CD4-positive, CD25-positive, alpha-beta regulatory T cell (primary cell): ENCODE results near the gene IFI27L2. TPM values are rescaled to one million over a fixed set of nuclear protein-coding genes. Genes with fewer than 3 reads are reported as not detected.
"Not testable (repeated sequence)": the region's sequence is repeated elsewhere in the genome, so short reads cannot be mapped to it uniquely, and the experiment has no call there.

Source experiments
- ATAC-seq, 2 donors: fragments of 150-1000 bp; cut with Tn5 transposase; one replicate each; pipeline ENCODE4 v1.10.0; 2021; ENCODE audit warnings: low read depth in 2 of 2, moderate number of reproducible peaks in 2 of 2, moderate library complexity in 1 of 2
- DNase-seq, 3 donors: peaks; one replicate each; pipeline versions ENCODE4 v3.0.0 to v3.0.0-alpha.2; 2012 to 2022; ENCODE audit warnings: mixed read lengths in 1 of 3
- H3K27ac ChIP-seq: one replicate; pipeline ENCODE4 v1.7.0; 2013; ENCODE audit warnings: mild to moderate bottlenecking, low read length; ENCODE audit not compliant: insufficient read depth, poor library complexity, severe bottlenecking
- H3K27me3 ChIP-seq: one replicate; pipeline ENCODE4 v1.7.0; 2013; ENCODE audit warnings: low read length; ENCODE audit not compliant: control insufficient read depth, insufficient read depth
- H3K36me3 ChIP-seq: one replicate; pipeline ENCODE4 v1.7.0; 2013; ENCODE audit warnings: mild to moderate bottlenecking, low read length, moderate library complexity; ENCODE audit not compliant: control insufficient read depth, insufficient read depth
- H3K4me1 ChIP-seq: 2 replicates; pipeline ENCODE4 v1.7.0; 2013; ENCODE audit warnings: mild to moderate bottlenecking, low read length; ENCODE audit not compliant: insufficient read depth, control insufficient read depth, poor library complexity, severe bottlenecking
- H3K4me3 ChIP-seq: one replicate; pipeline ENCODE4 v1.7.0; 2013; ENCODE audit warnings: low read depth, mild to moderate bottlenecking, low read length, moderate library complexity
- H3K9me3 ChIP-seq, 2 experiments: 1 replicate in 1 of 2; 2 replicates in 1 of 2; pipeline ENCODE4 v1.7.0; 2013; ENCODE audit warnings: low read length in 2 of 2, mild to moderate bottlenecking in 1 of 2, moderate library complexity in 1 of 2; ENCODE audit not compliant: control insufficient read depth in 2 of 2
- H3K27ac Mint-ChIP-seq, 3 donors: one replicate each; pipeline ENCODE4 v1.8.0; 2020 to 2022; ENCODE audit warnings: mild to moderate bottlenecking in 3 of 3, mixed read lengths in 3 of 3, moderate library complexity in 2 of 3
- H3K27me3 Mint-ChIP-seq: one replicate; pipeline ENCODE4 v1.8.0; 2022; ENCODE audit warnings: mild to moderate bottlenecking, mixed read lengths
- H3K36me3 Mint-ChIP-seq: one replicate; pipeline ENCODE4 v1.8.0; 2020; ENCODE audit warnings: mixed read lengths
- H3K4me1 Mint-ChIP-seq, 4 donors: one replicate each; pipeline ENCODE4 v1.8.0; 2020 to 2022; ENCODE audit warnings: mixed read lengths in 4 of 4, mild to moderate bottlenecking in 1 of 4
- H3K4me3 Mint-ChIP-seq, 4 donors: one replicate each; pipeline ENCODE4 v1.8.0; 2020 to 2022; ENCODE audit warnings: mild to moderate bottlenecking in 4 of 4, mixed read lengths in 4 of 4, moderate library complexity in 3 of 4
- H3K9me3 Mint-ChIP-seq, 7 donors: one replicate each; pipeline ENCODE4 v1.8.0; 2020 to 2022; ENCODE audit warnings: mixed read lengths in 7 of 7, mild to moderate bottlenecking in 3 of 7, moderate library complexity in 2 of 7
- polyA plus RNA-seq, 4 donors: library from polyadenylated mRNA; unstranded; fragments of 300-500 nt; fragmentation: Illumina TruSeq; gene quantifications; one replicate each; pipeline ENCODE4 v1.2.3, GENCODE V29; 2021
- total RNA-seq: library from RNA; stranded (reverse); gene quantifications from one replicate; pipeline ENCODE4 v1.2.3, GENCODE V29; 2022

IFI27L2 gene
- total and polyA plus RNA-seq, 5 donors from 2014 or later, result 27.5 to 90.9 (median 65.3) TPM

GRCh38 chr14:94161981-94162380, 32.6 kb upstream of the IFI27L2 start:
- H3K27ac ChIP-seq, result no peak overlapping the region
- no peak overlapping the region for H3K27ac Mint-ChIP-seq
- ATAC-seq (no peak), DNase-seq (no peak)
- no peak overlapping the region for H3K4me3 Mint-ChIP-seq
- H3K36me3 Mint-ChIP-seq, result no peaks in the 10 kb centered on the region
- H3K36me3 ChIP-seq, result no peaks in the 10 kb centered on the region
- no peaks in the 10 kb centered on the region for H3K9me3 ChIP-seq
- H3K9me3 Mint-ChIP-seq, result peaks cover 0 to 2% (median 0%) of the 10 kb centered on the region in 7 donors
- peaks cover 8% of the 10 kb centered on the region for H3K4me1 ChIP-seq
- peaks cover 3% of the 10 kb centered on the region for H3K27me3 ChIP-seq
- no peak overlapping the region for H3K4me3 ChIP-seq
- peaks cover 13 to 29% (median 17%) of the 10 kb centered on the region in 4 donors for H3K4me1 Mint-ChIP-seq
- peaks cover 19% of the 10 kb centered on the region for H3K27me3 Mint-ChIP-seq

GRCh38 chr14:94161058-94161457, 31.7 kb upstream of the IFI27L2 start:
- Histone ChIP-seq H3K4me3 (no peak overlapping the region), H3K36me3 (no peaks in the 10 kb centered on the region), H3K27me3 (peaks cover 8% of the 10 kb centered on the region), H3K27ac (no peak overlapping the region), H3K4me1 (peaks cover 8% of the 10 kb centered on the region), H3K9me3 (no peaks in the 10 kb centered on the region)
- Mint-ChIP-seq H3K36me3 (no peaks in the 10 kb centered on the region), H3K9me3 (peaks cover 0 to 2% (median 0%) of the 10 kb centered on the region in 7 donors), H3K4me3 (no peak overlapping the region), H3K27ac (peak overlapping the region in 1 of 3 donors; percentile 23), H3K27me3 (peaks cover 22% of the 10 kb centered on the region), H3K4me1 (peaks cover 13 to 29% (median 17%) of the 10 kb centered on the region in 4 donors)
- no peak for DNase-seq
- ATAC-seq, result no peak

GRCh38 chr14:94158239-94158883, 29.0 kb upstream of the IFI27L2 start:
- H3K27me3 ChIP-seq, result peaks cover 8% of the 10 kb centered on the region
- H3K9me3 ChIP-seq, result no peaks in the 10 kb centered on the region
- Mint-ChIP-seq H3K4me3 (peak overlapping the region in 1 of 4 donors; percentile 44), H3K9me3 (peaks cover 0 to 2% (median 0%) of the 10 kb centered on the region in 7 donors), H3K4me1 (peaks cover 13 to 29% (median 17%) of the 10 kb centered on the region in 4 donors), H3K27me3 (peaks cover 24% of the 10 kb centered on the region), H3K36me3 (no peaks in the 10 kb centered on the region), H3K27ac (no peak overlapping the region)
- H3K36me3 ChIP-seq, result no peaks in the 10 kb centered on the region
- H3K4me3 ChIP-seq, result peak overlapping the region; percentile 13
- peak; percentile 77 to 78 for ATAC-seq
- H3K27ac ChIP-seq, result no peak overlapping the region
- peak in 2 of 3 donors; percentile 37 to 81 for DNase-seq
- peaks cover 8% of the 10 kb centered on the region for H3K4me1 ChIP-seq

GRCh38 chr14:94157197-94157596, 27.8 kb upstream of the IFI27L2 start:
- Mint-ChIP-seq H3K9me3 (peaks cover 0 to 2% (median 0%) of the 10 kb centered on the region in 7 donors), H3K4me3 (no peak overlapping the region), H3K27me3 (peaks cover 27% of the 10 kb centered on the region), H3K36me3 (no peaks in the 10 kb centered on the region), H3K27ac (no peak overlapping the region), H3K4me1 (peaks cover 13 to 24% (median 17%) of the 10 kb centered on the region in 4 donors)
- DNase-seq (no peak), ATAC-seq (no peak)
- Histone ChIP-seq H3K27me3 (peaks cover 8% of the 10 kb centered on the region), H3K36me3 (no peaks in the 10 kb centered on the region), H3K27ac (no peak overlapping the region), H3K4me1 (peaks cover 8% of the 10 kb centered on the region), H3K4me3 (no peak overlapping the region), H3K9me3 (no peaks in the 10 kb centered on the region)

- not testable (repeated sequence) for H3K4me1 ChIP-seq, H3K27me3 ChIP-seq, H3K36me3 Mint-ChIP-seq, H3K27ac Mint-ChIP-seq, H3K27ac ChIP-seq, H3K4me3 Mint-ChIP-seq, H3K4me3 ChIP-seq, H3K9me3 Mint-ChIP-seq, ATAC-seq, DNase-seq, H3K36me3 ChIP-seq, H3K9me3 ChIP-seq
- peaks cover 24% of the 10 kb centered on the region for H3K27me3 Mint-ChIP-seq
- H3K4me1 Mint-ChIP-seq, result peaks cover 12 to 17% (median 13%) of the 10 kb centered on the region in 4 donors
Observed at GRCh38 chr14:94156143-94156542, 26.7 kb upstream of the IFI27L2 start.

- Histone ChIP-seq H3K27ac (no peak overlapping the region), H3K36me3 (no peaks in the 10 kb centered on the region), H3K4me3 (no peak overlapping the region), H3K27me3 (peaks cover 8% of the 10 kb centered on the region), H3K4me1 (peaks cover 8% of the 10 kb centered on the region), H3K9me3 (no peaks in the 10 kb centered on the region)
- H3K4me1 Mint-ChIP-seq, result peaks cover 6 to 13% (median 9%) of the 10 kb centered on the region in 4 donors
- H3K4me3 Mint-ChIP-seq, result no peak overlapping the region
- no peak overlapping the region for H3K27ac Mint-ChIP-seq
- peaks cover 0 to 3% (median 0%) of the 10 kb centered on the region in 7 donors for H3K9me3 Mint-ChIP-seq
- DNase-seq (no peak), ATAC-seq (no peak)
- no peaks in the 10 kb centered on the region for H3K36me3 Mint-ChIP-seq
- peaks cover 30% of the 10 kb centered on the region for H3K27me3 Mint-ChIP-seq
Observed at GRCh38 chr14:94153750-94154342, 24.4 kb upstream of the IFI27L2 start.

GRCh38 chr14:94152676-94153075, 23.3 kb upstream of the IFI27L2 start:
- H3K27me3 ChIP-seq, result peaks cover 6% of the 10 kb centered on the region
- Mint-ChIP-seq H3K36me3 (no peaks in the 10 kb centered on the region), H3K27me3 (peaks cover 30% of the 10 kb centered on the region), H3K4me3 (no peak overlapping the region), H3K27ac (peak overlapping the region in 1 of 3 donors; percentile 18), H3K4me1 (peaks cover 0 to 2% (median under 1%) of the 10 kb centered on the region in 4 donors), H3K9me3 (peaks cover 0 to 6% (median 0%) of the 10 kb centered on the region in 7 donors)
- no peaks in the 10 kb centered on the region for H3K36me3 ChIP-seq
- H3K4me3 ChIP-seq, result no peak overlapping the region
- no peaks in the 10 kb centered on the region for H3K9me3 ChIP-seq
- ATAC-seq (no peak), DNase-seq (no peak)
- no peak overlapping the region for H3K27ac ChIP-seq
- no peaks in the 10 kb centered on the region for H3K4me1 ChIP-seq
